DLD1 (cell line): ENCODE results near the gene KDM6B.
"Not testable (repeated sequence)": the region's sequence is repeated elsewhere in the genome, so short reads cannot be mapped to it uniquely, and the experiment has no call there.

Experiments used
- in situ Hi-C: cut with HindIII; loops from 2 replicates; pipeline ENCODE4 v1.10.0; 2017; ENCODE audit warnings: low sequenced_read_pairs

Gene KDM6B

GRCh38 chr17:7833795-7834541 is at the start of gene KDM6B:
Gene KDM6B, plus strand, starts transcription at chr17:7834217. Its CDS starts 11,338 bp downstream, at chr17:7845555.
- in situ Hi-C loops: no loop called here

- in situ Hi-C loops: no loop called here
These were observed 47.2 kb upstream of the KDM6B start for GRCh38 chr17:7786866-7787265.

DNA sequence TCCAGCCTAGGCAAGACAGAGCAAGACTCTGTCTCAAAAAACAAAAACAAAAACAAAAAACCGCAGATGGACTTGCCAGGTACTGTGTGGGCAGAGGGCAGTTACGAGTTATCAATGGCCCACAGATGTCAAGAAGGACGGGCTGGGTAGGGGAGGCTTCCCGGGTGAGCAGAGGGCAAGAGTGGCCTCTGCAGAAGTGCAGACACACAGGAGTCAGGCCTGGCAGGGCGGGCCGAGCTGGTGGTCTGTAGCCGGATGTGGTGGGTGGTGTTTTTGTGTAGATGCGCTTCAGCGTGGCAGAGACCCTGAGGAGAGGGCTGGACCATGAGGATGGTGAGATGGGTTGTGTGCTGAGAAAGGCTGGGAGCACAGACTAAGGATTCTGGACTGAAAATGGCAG is 44.9 kb upstream of the KDM6B start:
- in situ Hi-C loops: no loop called here

DNA sequence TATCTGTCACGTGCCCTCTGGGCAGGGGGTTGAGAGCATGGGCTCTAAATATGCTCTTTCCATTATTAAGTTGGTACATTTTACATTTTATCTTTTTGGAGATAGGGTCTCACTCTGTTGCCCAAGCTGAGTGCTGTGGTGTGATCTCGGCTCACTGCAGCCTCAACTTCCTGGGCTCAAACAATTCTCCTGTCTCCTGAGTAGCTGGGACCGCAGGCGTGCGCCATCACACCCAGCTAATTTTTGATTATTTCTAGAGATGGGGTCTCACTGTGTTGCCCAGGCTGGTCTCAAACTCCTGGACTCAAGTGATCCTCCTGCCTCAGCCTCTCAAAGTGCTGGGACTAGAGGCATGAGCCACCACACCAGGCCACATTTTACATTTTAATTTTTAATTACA is 43.9 kb upstream of the KDM6B start:
- in situ Hi-C loops: no loop called here

GRCh38 chr17:7792611-7793010 is 41.4 kb upstream of the KDM6B start:
- in situ Hi-C loops: no loop called here

GRCh38 chr17:7794075-7794663 is 39.8 kb upstream of the KDM6B start:
- in situ Hi-C loops: no loop called here

- in situ Hi-C loops: no loop called here
These were observed 36.0 kb upstream of the KDM6B start for GRCh38 chr17:7797976-7798375.

DNA sequence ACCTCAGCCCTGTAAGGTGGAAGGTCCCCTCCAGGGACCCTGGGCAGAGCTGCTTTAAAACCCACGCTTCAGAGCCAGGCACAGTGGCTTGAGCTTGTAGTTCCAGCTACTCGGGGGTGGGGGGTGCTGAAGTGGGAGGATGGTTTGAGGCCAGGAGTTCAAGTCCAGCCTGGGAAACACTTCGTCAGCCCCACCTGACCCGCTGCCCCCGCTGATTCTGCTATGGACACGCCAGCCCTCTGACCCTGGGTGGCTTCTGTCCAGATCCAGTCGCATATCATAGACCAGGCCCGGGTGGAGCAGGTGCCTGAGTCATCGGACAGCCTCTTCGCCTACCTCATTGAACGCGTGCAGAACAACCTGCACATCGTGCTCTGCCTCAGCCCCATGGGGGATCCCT is 35.2 kb upstream of the KDM6B start:
- in situ Hi-C loops: no loop called here

DNA sequence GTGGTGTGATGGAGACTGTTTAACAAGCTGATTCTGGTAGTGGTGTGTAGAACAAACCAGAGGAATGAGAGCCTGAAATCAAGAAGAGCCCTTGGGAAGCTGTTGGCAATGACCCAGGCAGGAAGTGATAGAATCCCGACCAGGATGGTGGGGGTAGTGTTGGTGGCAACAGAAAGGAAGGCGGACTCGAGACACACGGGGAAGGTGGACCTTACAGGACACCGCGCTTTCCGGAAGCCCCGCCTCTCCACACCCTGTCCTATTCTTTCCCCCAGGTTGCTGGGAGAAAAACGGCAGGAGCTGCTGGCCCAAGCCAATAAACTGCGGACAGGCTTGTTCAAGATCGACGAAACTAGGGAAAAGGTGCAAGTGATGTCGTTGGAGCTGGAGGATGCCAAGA is 30.0 kb upstream of the KDM6B start:
- in situ Hi-C loops: no loop called here

DNA sequence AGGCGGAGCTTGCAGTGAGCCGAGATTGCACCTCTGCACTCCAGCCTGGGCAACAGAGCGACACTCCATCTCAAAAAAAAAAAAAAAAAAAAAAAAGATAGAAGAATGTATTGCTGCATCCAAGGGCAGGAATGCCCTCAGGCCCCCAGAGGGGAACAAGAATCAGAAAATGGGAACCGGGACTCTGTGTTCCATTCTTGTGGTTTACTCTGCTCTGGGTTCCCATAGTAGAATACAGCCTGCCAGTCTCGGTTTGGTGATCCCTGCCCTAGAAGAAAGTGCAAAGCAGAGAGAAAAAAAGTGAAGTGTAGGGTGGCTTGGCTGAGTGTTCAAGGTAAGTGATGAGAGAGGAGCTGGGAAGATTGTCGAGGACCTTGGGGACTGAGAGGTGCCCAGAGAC is 27.4 kb upstream of the KDM6B start:
- in situ Hi-C loops: no loop called here

DNA sequence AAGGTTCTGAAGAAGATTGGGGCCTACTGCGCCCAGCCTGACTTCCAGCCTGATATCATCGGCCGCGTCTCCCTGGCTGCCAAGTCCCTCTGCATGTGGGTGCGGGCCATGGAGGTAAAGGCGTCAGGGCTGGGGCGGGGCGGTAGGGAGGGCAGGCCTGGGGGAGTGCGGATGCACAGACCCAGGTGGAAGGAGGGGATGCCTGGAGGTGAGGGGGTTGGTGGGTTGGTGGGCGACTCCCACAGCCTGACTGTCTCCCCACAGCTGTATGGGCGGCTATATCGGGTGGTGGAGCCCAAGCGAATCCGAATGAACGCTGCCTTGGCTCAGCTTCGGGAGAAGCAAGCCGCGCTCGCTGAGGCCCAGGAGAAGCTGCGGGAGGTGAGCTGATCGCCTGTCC is 26.8 kb upstream of the KDM6B start:
- in situ Hi-C loops: no loop called here

GRCh38 chr17:7809086-7809790 is 24.8 kb upstream of the KDM6B start:
- in situ Hi-C loops: no loop called here

- in situ Hi-C loops: not testable (repeated sequence)
These were observed 24.1 kb upstream of the KDM6B start for GRCh38 chr17:7809791-7810343.

GRCh38 chr17:7811251-7811650 is 22.8 kb upstream of the KDM6B start:
- in situ Hi-C loops: no loop called here

- in situ Hi-C loops: no loop called here
These were observed 19.0 kb upstream of the KDM6B start for GRCh38 chr17:7814969-7815368.

GRCh38 chr17:7816926-7817642 is 16.9 kb upstream of the KDM6B start:
- in situ Hi-C loops: no loop called here

- in situ Hi-C loops: no loop called here
These were observed 16.4 kb upstream of the KDM6B start for GRCh38 chr17:7817643-7817964.

DNA sequence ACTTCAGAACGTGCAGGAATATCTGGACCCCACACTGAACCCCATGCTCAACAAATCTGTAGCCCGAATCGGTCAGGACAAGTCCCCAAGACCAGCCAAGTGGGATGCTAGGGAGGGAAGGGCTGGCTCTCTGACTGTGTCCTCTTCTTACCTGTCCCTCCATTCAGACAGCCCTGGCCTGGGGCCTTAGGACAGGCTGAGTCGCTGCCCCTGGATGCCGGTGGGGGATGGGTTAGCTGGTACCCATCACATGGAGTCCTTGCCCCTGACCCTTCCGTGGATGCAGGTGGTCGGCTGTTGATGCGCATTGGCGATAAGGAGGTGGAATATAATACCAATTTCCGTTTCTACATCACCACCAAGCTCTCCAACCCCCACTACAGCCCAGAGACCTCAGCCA is 16.0 kb upstream of the KDM6B start:
- in situ Hi-C loops: no loop called here

- in situ Hi-C loops: no loop called here
These were observed 15.0 kb upstream of the KDM6B start for GRCh38 chr17:7818746-7819645.

DNA sequence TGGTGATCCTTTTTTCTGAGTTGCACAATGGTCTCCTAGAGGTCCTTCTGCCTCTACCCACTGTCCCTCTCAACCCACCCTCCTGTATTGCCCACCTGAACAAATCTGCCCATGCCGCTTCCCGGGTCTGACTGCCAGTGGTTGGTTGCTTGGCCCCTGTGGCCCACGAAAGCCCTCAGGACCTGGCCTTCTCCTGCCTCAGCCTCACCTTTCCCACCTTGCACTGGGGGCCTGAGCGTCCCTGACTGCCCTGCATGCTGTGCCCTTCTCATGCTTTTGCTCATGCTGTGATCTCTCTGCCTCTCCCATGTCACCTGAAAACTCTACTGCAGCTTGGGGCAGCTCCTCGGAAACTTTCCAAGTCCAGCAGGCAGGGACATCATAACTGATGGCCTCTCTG is 13.8 kb upstream of the KDM6B start:
- in situ Hi-C loops: no loop called here
